SH-SY5Y (cell line): Measurements from ENCODE around the gene PDIA2.

ENCODE experiments used
- GATA2 ChIP-seq: IDR thresholded peaks from 2 replicates; pipeline ENCODE4 v1.6.1; 2011; ENCODE audit warnings: mild to moderate bottlenecking, low read depth, low read length
- GATA3 ChIP-seq: IDR thresholded peaks from 2 replicates; pipeline ENCODE4 v1.6.1; 2011; ENCODE audit warnings: low read depth, mild to moderate bottlenecking, low read length, moderate library complexity

GRCh38 chr16:307691-308312, 24.8 kb downstream of the PDIA2 start:
- no peak for TF ChIP-seq GATA2
- TF ChIP-seq GATA3, result no peak
